ENCODE data around the gene DNAAF8. TPM values are rescaled to one million over a fixed set of nuclear protein-coding genes. Genes with fewer than 3 reads are reported as not detected.

DNAAF8 gene
- total and polyA plus RNA-seq, 2 donors = 0.38 to 1.1 TPM

DNA sequence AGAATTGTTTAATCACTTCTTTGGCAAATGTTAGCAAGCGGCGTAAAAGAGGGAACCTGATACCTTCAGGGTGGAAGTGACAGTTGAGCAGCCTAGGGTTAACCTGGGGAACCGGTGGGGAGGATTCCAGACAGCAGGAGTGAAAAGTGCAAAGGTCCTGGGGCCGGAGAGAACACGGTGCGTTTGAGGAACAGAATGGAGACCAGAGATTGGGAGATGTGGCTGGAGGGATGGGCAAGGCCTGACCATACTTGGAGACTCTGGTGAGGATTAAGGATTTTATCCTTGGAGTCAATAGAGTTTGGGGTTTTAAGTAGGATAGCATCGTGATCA is 34.9 kb downstream of the DNAAF8 start:
- Histone ChIP-seq H3K9me3 (ENCODE audit: control insufficient read depth in 2 of 2, insufficient read depth in 1 of 2, low read length in 1 of 2) (no peaks in the 10 kb centered on the region), H3K27me3 (ENCODE audit: control insufficient read depth in 2 of 2, insufficient read depth in 1 of 2, low read length in 1 of 2) (no peaks in the 10 kb centered on the region), H3K27ac (ENCODE audit: low read depth in 1 of 2, low read length in 1 of 2) (no peak overlapping the region), H3K4me1 (ENCODE audit: control insufficient read depth in 2 of 2, insufficient read depth in 2 of 2, low read length in 2 of 2) (peaks cover 17 to 33% of the 10 kb centered on the region in 2 donors), H3K36me3 (ENCODE audit: control insufficient read depth in 2 of 2, insufficient read depth in 2 of 2, low read length in 1 of 2) (peaks cover 8 to 9% of the 10 kb centered on the region in 2 donors), H3K4me3 (ENCODE audit: low read length in 2 of 2) (no peak overlapping the region)
- DNase-seq (ENCODE audit: low read depth in 6 of 9, low spot score in 9 of 9) = no peak
- 90% methylated on average over 7 of the region's 7 CpGs for WGBS

DNA sequence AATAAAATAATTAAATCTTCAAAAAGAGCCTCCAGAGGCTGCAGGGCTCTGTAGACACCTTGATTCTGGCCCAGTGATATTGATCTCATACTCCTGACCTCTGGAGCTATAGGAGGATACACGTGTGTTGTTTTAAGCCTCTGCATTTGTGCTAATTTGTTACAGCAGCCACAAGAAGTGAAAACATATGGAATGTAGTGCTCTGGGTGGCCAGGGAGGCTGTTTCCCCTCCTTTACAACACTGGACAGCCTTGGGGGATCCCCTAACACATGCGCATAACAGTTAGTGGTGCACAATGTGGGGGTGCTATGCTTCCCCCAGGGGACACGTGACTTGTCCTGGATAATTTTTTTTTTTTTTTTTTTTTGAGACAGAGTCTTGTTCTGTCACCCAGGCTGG is 37.3 kb downstream of the DNAAF8 start:
- 91% methylated on average over 3 of the region's 3 CpGs for WGBS
- no peak overlapping the region for H3K27ac ChIP-seq (ENCODE audit: low read depth in 1 of 2, low read length in 1 of 2)
- no peaks in the 10 kb centered on the region for H3K27me3 ChIP-seq (ENCODE audit: control insufficient read depth in 2 of 2, insufficient read depth in 1 of 2, low read length in 1 of 2)
- no peak overlapping the region for H3K4me3 ChIP-seq (ENCODE audit: low read length in 2 of 2)
- no peaks in the 10 kb centered on the region for H3K9me3 ChIP-seq (ENCODE audit: control insufficient read depth in 2 of 2, insufficient read depth in 1 of 2, low read length in 1 of 2)
- H3K36me3 ChIP-seq (ENCODE audit: control insufficient read depth in 2 of 2, insufficient read depth in 2 of 2, low read length in 1 of 2) = no peaks in the 10 kb centered on the region
- peaks cover 8 to 20% of the 10 kb centered on the region in 2 donors for H3K4me1 ChIP-seq (ENCODE audit: control insufficient read depth in 2 of 2, insufficient read depth in 2 of 2, low read length in 2 of 2)
- no peak for DNase-seq (ENCODE audit: low read depth in 6 of 9, low spot score in 9 of 9)

DNA sequence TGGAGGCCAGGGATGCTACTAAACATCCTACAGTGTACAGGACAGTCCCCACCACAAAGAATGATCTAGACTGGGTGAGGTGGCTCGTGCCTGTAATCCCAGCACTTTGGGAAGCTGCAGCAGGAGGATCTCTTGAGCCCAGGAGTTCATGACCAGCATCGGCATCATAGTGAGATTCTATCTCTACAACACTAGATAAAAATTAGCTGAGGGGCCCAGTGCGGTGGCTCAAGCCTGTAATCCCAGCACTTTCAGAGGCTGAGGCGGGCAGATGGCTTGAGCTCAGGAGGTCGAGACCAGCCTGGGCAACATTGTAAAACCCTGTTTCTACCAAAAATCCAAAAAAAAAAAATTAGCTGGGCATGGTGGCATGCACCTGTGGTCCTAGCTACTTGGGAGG is 38.0 kb downstream of the DNAAF8 start:
- no peaks in the 10 kb centered on the region for H3K27me3 ChIP-seq (ENCODE audit: control insufficient read depth in 2 of 2, insufficient read depth in 1 of 2, low read length in 1 of 2)
- peaks cover 6 to 17% of the 10 kb centered on the region in 2 donors for H3K4me1 ChIP-seq (ENCODE audit: control insufficient read depth in 2 of 2, insufficient read depth in 2 of 2, low read length in 2 of 2)
- H3K36me3 ChIP-seq (ENCODE audit: control insufficient read depth in 2 of 2, insufficient read depth in 2 of 2, low read length in 1 of 2) = no peaks in the 10 kb centered on the region
- DNase-seq (ENCODE audit: low read depth in 6 of 9, low spot score in 9 of 9) = no peak
- no peak overlapping the region for H3K27ac ChIP-seq (ENCODE audit: low read depth in 1 of 2, low read length in 1 of 2)
- H3K9me3 ChIP-seq (ENCODE audit: control insufficient read depth in 2 of 2, insufficient read depth in 1 of 2, low read length in 1 of 2) = no peaks in the 10 kb centered on the region
- 96% methylated on average over 5 of the region's 5 CpGs for WGBS
- no peak overlapping the region for H3K4me3 ChIP-seq (ENCODE audit: low read length in 2 of 2)

DNA sequence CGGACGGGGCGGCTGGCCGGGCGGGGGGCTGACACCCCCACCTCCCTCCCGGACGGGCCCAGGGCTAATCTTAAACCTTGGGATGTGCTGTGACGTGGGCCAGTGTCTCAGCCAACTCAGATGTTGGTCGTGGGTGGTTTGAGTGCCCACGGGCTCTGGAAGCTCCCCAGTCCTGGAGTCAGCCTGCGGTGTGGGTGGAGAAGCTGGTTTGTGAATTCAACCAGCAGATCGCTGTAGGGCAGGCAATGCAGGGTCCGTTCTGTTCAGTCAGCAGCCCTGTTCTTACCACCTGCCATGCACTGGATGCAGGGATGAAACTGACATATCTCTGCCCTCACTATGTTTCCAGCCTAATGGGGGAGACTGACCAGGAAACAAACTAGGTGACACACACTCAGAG is 40.7 kb downstream of the DNAAF8 start:
- Histone ChIP-seq H3K36me3 (ENCODE audit: control insufficient read depth in 2 of 2, insufficient read depth in 2 of 2, low read length in 1 of 2) (no peaks in the 10 kb centered on the region), H3K4me1 (ENCODE audit: control insufficient read depth in 2 of 2, insufficient read depth in 2 of 2, low read length in 2 of 2) (no peaks in the 10 kb centered on the region), H3K9me3 (ENCODE audit: control insufficient read depth in 2 of 2, insufficient read depth in 1 of 2, low read length in 1 of 2) (no peaks in the 10 kb centered on the region), H3K4me3 (ENCODE audit: low read length in 2 of 2) (no peak overlapping the region), H3K27me3 (ENCODE audit: control insufficient read depth in 2 of 2, insufficient read depth in 1 of 2, low read length in 1 of 2) (no peaks in the 10 kb centered on the region), H3K27ac (ENCODE audit: low read depth in 1 of 2, low read length in 1 of 2) (no peak overlapping the region)
- WGBS = 98% methylated on average over 13 of the region's 13 CpGs
- DNase-seq (ENCODE audit: low read depth in 6 of 9, low spot score in 9 of 9) = no peak

DNA sequence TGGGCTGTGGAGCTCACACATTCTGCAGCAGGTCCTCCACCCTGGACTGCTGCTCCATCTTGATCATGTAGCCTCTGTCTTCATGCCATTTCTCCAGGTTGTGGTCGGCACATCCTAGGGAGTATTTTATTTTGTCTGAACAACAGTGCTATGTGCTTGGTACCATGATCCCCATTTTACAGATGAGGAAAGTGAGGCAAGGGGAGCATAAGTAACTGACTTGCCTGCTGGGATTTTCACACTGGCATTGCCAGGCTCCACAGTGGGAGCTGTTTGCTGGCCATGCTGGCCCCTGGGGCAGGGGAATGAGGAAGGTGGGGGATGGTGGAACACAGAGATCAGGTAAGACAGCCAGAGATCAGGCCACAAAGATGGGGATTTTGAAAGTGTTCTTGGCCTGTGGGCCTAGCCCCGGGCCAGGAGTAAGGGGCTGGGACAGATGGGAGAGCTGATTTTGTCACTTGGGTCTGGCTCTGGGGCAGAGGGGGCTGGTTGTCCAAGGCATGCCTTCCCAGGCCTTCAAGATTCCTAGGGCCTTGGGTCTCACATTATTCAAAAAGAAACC is 41.9 kb downstream of the DNAAF8 start:
- Histone ChIP-seq H3K4me1 (ENCODE audit: control insufficient read depth in 2 of 2, insufficient read depth in 2 of 2, low read length in 2 of 2) (no peaks in the 10 kb centered on the region), H3K4me3 (ENCODE audit: low read length in 2 of 2) (no peak overlapping the region), H3K27me3 (ENCODE audit: control insufficient read depth in 2 of 2, insufficient read depth in 1 of 2, low read length in 1 of 2) (no peaks in the 10 kb centered on the region), H3K27ac (ENCODE audit: low read depth in 1 of 2, low read length in 1 of 2) (no peak overlapping the region), H3K36me3 (ENCODE audit: control insufficient read depth in 2 of 2, insufficient read depth in 2 of 2, low read length in 1 of 2) (no peaks in the 10 kb centered on the region), H3K9me3 (ENCODE audit: control insufficient read depth in 2 of 2, insufficient read depth in 1 of 2, low read length in 1 of 2) (no peaks in the 10 kb centered on the region)
- DNase-seq (ENCODE audit: low read depth in 6 of 9, low spot score in 9 of 9) = no peak
- WGBS = 95% methylated on average over 2 of the region's 2 CpGs

DNA sequence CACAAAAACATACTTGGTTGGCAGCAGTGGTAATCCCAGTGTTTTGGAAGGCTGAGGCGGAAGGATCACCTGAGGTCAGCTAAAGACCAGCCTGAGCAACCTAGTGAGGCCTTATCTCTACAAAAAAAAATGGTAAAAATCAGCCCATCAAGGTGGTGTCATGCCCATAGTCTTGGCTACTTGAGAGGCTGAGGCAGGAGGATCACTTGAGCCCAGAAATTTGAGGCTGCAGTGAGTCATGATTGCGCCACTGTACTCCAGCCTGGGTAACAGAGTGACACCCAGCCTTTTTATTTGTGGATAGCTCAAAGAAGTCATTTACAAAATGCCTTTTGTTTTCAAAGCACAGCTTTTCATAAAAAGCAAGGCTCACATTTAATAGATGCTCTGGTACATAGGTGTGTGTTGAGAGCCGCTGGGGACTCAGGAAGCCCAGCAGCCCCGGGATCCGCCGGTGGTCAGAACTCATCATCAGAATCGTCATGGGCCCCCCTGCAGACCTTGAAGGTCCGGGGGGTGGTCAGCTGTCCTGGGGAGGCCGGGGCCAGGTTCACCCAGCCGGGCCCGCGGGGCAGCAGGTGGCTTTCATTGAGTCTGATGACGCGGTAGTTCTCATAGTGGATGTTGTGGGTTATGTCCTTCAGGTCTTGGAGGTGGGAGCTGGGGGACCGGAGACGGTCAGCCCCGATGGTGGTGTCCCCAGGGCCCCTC is 43.2 kb downstream of the DNAAF8 start:
- no peaks in the 10 kb centered on the region for H3K4me1 ChIP-seq (ENCODE audit: control insufficient read depth in 2 of 2, insufficient read depth in 2 of 2, low read length in 2 of 2)
- no peaks in the 10 kb centered on the region for H3K9me3 ChIP-seq (ENCODE audit: control insufficient read depth in 2 of 2, insufficient read depth in 1 of 2, low read length in 1 of 2)
- no peaks in the 10 kb centered on the region for H3K27me3 ChIP-seq (ENCODE audit: control insufficient read depth in 2 of 2, insufficient read depth in 1 of 2, low read length in 1 of 2)
- no peak overlapping the region for H3K27ac ChIP-seq (ENCODE audit: low read depth in 1 of 2, low read length in 1 of 2)
- no peak overlapping the region for H3K4me3 ChIP-seq (ENCODE audit: low read length in 2 of 2)
- H3K36me3 ChIP-seq (ENCODE audit: control insufficient read depth in 2 of 2, insufficient read depth in 2 of 2, low read length in 1 of 2) = no peaks in the 10 kb centered on the region
- 92% methylated on average over 17 of the region's 17 CpGs for WGBS
- no peak for DNase-seq (ENCODE audit: low read depth in 6 of 9, low spot score in 9 of 9)

DNA sequence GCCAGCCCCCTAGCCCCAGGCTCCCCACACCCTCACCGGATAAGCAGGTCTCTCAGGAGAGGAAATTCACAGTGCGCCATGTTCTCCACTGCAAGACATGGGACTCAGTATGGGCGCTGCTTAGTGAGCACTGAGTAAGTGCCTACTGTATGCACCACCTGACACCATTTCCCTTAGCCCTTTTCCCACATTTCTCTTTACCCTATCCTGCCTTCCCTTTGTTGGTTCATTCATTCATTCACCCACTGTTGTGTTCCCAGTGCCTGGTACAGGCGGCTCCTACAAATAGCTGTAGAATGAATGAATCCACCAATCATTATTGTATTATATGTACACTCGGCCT is 43.7 kb downstream of the DNAAF8 start:
- WGBS = 97% methylated on average over 5 of the region's 5 CpGs
- Histone ChIP-seq H3K27ac (ENCODE audit: low read depth in 1 of 2, low read length in 1 of 2) (no peak overlapping the region), H3K36me3 (ENCODE audit: control insufficient read depth in 2 of 2, insufficient read depth in 2 of 2, low read length in 1 of 2) (no peaks in the 10 kb centered on the region), H3K4me3 (ENCODE audit: low read length in 2 of 2) (no peak overlapping the region), H3K27me3 (ENCODE audit: control insufficient read depth in 2 of 2, insufficient read depth in 1 of 2, low read length in 1 of 2) (no peaks in the 10 kb centered on the region), H3K4me1 (ENCODE audit: control insufficient read depth in 2 of 2, insufficient read depth in 2 of 2, low read length in 2 of 2) (no peaks in the 10 kb centered on the region), H3K9me3 (ENCODE audit: control insufficient read depth in 2 of 2, insufficient read depth in 1 of 2, low read length in 1 of 2) (no peaks in the 10 kb centered on the region)
- no peak for DNase-seq (ENCODE audit: low read depth in 6 of 9, low spot score in 9 of 9)

DNA sequence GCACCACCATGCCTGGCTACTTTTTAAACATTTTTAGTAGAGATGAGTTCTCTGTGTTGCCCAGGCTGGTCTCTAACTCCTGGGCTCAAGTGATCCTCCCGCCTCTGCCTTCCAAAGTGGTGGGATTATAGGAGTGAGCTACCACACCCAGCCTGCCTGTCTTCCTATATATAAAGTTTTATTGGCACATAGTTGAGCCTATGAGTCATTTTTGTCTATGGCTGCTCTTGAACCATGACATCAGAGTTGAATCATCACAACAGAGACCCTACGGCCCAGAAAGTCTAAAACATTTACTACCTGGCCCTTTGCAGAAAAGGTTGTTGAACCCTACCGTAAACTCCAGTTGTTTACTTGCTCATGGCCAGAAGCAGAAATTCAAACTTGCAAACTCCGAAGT is 45.9 kb downstream of the DNAAF8 start:
- Histone ChIP-seq H3K9me3 (ENCODE audit: control insufficient read depth in 2 of 2, insufficient read depth in 1 of 2, low read length in 1 of 2) (no peaks in the 10 kb centered on the region), H3K4me3 (ENCODE audit: low read length in 2 of 2) (no peak overlapping the region), H3K27me3 (ENCODE audit: control insufficient read depth in 2 of 2, insufficient read depth in 1 of 2, low read length in 1 of 2) (no peaks in the 10 kb centered on the region), H3K36me3 (ENCODE audit: control insufficient read depth in 2 of 2, insufficient read depth in 2 of 2, low read length in 1 of 2) (no peaks in the 10 kb centered on the region), H3K27ac (ENCODE audit: low read depth in 1 of 2, low read length in 1 of 2) (no peak overlapping the region), H3K4me1 (ENCODE audit: control insufficient read depth in 2 of 2, insufficient read depth in 2 of 2, low read length in 2 of 2) (no peaks in the 10 kb centered on the region)
- 97% methylated on average over 4 of the region's 4 CpGs for WGBS
- no peak for DNase-seq (ENCODE audit: low read depth in 6 of 9, low spot score in 9 of 9)

DNA sequence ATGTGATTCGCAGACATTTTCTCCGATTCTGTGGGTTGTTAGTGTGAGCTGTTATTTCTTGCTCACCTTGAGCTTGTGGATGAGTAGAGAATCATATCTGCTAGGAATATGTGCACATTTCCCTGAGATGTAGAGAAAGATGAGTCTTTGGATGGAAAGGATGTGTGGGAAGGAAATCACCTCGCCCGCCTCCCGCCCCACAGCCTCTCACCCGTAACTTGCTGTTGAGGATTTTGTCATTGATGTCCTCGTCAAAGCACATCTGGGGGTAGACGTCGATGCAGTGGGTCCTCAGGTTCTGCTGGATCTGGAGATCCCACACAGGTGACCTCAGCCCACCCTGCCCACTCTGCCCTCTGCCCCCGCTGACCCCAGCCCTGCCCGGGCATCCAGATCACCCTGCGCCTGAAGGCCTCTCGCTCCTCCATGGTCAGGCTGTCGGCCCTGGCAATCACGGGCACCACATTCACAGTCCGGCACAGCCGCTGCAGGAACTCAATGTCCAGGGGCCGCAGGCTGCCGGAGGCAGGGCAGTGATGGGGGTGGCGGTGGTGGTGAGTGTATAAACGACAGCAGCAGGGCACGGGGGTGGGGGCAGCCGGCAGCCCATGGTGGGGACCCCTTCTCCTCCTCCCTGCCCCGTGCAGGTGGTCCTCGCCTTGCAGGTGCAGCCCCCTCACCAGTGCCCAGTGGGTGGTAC is 49.1 kb downstream of the DNAAF8 start:
- 96% methylated on average over 25 of the region's 25 CpGs for WGBS
- Histone ChIP-seq H3K4me1 (ENCODE audit: control insufficient read depth in 2 of 2, insufficient read depth in 2 of 2, low read length in 2 of 2) (peaks cover 0 to 8% of the 10 kb centered on the region in 2 donors), H3K27ac (ENCODE audit: low read depth in 1 of 2, low read length in 1 of 2) (no peak overlapping the region), H3K36me3 (ENCODE audit: control insufficient read depth in 2 of 2, insufficient read depth in 2 of 2, low read length in 1 of 2) (no peaks in the 10 kb centered on the region), H3K27me3 (ENCODE audit: control insufficient read depth in 2 of 2, insufficient read depth in 1 of 2, low read length in 1 of 2) (no peaks in the 10 kb centered on the region), H3K4me3 (ENCODE audit: low read length in 2 of 2) (no peak overlapping the region), H3K9me3 (ENCODE audit: control insufficient read depth in 2 of 2, insufficient read depth in 1 of 2, low read length in 1 of 2) (no peaks in the 10 kb centered on the region)
- no peak for DNase-seq (ENCODE audit: low read depth in 6 of 9, low spot score in 9 of 9)

Measured in thymus (tissue), 11 donors.